SKM-1 treated with dmso at 0.1 percent for 144 hours (cell line): Measurements from ENCODE around the gene RBM26.
"Not testable (repeated sequence)": the region's sequence is repeated elsewhere in the genome, so short reads cannot be mapped to it uniquely, and the experiment has no call there.

ENCODE experiments used
- DNase-seq: peaks from one replicate; lab custom pipeline; 2025; ENCODE audit not compliant: unreplicated experiment; lab: John Stamatoyannopoulos, UW

The RBM26 gene

GRCh38 chr13:79282976-79283375 is 123.1 kb downstream of the RBM26 start:
- peak; percentile 91 for DNase-seq

DNA sequence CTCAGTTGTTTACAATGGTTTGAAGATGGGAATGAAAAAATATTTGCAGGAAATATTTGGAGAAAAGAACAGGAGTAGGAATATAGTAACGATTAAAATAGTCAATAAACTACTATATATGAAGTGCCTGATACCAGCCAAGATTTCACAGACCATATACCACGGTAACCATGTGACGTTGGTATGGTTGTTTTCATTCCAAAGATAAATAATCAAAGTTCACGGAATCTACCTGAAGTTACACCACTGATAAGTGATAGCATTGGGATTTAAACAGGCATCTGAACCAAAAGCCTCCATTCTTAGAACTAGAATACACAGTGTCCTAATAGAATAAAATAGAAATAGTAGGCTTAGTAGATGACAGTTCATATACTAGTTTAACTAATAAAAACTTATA is 123.5 kb downstream of the RBM26 start:
- DNase-seq: no peak

DNA sequence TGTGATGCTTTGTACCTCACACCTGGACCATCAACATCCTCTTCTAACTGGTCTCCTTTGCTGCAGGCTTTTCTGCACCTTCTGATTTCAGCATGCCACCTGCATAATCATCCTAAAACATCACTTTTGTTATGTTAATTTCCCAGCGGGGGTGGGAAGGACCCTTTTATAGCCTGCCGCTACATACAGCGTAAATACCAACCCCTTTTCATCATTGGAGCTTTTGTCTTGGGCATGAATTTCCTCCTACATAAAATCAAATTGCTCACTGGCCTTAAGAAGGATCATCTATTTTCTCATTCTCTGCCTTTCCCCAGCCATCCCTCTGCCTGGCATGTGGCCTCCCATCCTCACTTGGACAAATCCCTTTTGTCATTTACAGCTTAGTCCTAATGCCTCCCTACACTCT is 124.7 kb downstream of the RBM26 start:
- DNase-seq: no peak

DNA sequence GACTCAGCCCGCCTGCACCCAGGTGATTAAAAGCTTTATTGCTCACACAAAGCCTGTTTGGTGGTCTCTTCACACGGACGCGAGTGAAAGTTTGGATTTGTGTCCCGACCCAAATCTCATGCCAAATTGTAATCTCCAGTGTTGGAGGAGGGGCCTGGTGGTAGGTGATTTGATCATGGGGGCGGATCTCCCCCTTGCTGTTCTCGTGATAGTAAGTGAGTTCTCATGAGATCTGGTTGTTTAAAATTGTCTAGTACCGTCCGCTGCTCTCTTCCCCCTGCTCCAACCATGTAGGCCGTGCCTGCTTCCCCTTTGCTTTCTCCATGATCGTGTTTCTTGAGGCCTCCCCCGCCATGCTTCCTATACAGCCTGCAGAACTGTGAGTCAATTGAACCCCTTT is 126.3 kb downstream of the RBM26 start:
- not testable (repeated sequence) for DNase-seq

- DNase-seq: no peak
Observed at GRCh38 chr13:79273045-79273444, 133.0 kb downstream of the RBM26 start.

DNA sequence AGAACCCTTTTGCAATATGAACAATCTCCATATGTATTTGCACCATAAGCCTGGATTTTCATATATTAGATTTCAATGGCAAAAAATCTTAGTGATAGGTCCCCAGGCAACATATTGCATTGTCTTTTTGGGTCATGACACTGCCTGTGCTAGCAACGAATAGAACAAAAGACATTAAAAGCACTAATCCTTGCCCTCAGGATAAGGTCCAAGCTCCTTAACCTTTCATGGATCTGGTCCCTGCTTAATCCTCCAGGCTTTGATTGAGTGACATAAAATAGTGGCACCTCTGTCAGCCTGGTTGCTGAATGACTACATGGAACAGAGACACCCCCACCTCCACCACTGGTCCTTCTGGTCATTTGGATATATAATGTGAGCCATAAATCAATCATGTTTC is 134.4 kb downstream of the RBM26 start:
- DNase-seq: no peak

DNA sequence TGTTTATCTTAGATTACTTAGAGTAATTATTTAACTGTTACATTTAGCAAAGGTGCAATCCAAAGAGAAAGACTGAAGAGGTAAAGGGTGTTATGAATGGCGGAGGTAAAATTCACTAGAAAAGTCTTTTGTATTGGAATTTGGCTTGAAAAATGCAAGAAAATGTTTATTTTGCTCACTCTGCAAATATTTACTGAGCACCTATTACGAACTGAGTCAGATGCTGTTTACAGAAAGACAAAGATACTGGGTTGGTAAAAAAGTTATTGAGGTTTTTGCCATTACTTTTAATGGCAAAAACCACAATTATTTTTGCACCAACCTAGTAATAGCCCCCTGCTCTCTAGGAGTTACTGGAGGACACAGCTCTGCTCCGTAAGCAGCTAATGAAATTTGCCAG is 135.2 kb downstream of the RBM26 start:
- DNase-seq: no peak
